Effector memory CD4-positive, alpha-beta T cell (primary cell): ENCODE results near the gene HSPA12B.

Experiments used
- DNase-seq, 3 donors: peaks; one replicate each; pipeline ENCODE4 v3.0.0-alpha.2; 2020
- H3K27ac ChIP-seq: 2 replicates; pipeline ENCODE4 v1.7.0; 2013; ENCODE audit warnings: mild to moderate bottlenecking, low read length, moderate library complexity; ENCODE audit not compliant: insufficient read depth, poor library complexity, severe bottlenecking
- H3K27me3 ChIP-seq: replicated peaks from 2 replicates; pipeline ENCODE4 v1.7.0; 2013; ENCODE audit warnings: mild to moderate bottlenecking, low read length; ENCODE audit not compliant: insufficient read depth, control insufficient read depth, poor library complexity, severe bottlenecking
- H3K36me3 ChIP-seq: 2 replicates; pipeline ENCODE4 v1.7.0; 2013; ENCODE audit warnings: mild to moderate bottlenecking, low read length, moderate library complexity; ENCODE audit not compliant: control insufficient read depth, insufficient read depth
- H3K4me1 ChIP-seq: 2 replicates; pipeline ENCODE4 v1.7.0; 2013; ENCODE audit warnings: low read length, mild to moderate bottlenecking; ENCODE audit not compliant: control insufficient read depth, insufficient read depth, poor library complexity, severe bottlenecking
- H3K4me3 ChIP-seq: 2 replicates; pipeline ENCODE4 v1.7.0; 2013; ENCODE audit warnings: low read length, low read depth, mild to moderate bottlenecking; ENCODE audit not compliant: insufficient read depth, poor library complexity, severe bottlenecking
- H3K9me3 ChIP-seq: 2 replicates; pipeline ENCODE4 v1.7.0; 2013; ENCODE audit warnings: mild to moderate bottlenecking, low read length, moderate library complexity; ENCODE audit not compliant: control insufficient read depth

The HSPA12B gene

DNA sequence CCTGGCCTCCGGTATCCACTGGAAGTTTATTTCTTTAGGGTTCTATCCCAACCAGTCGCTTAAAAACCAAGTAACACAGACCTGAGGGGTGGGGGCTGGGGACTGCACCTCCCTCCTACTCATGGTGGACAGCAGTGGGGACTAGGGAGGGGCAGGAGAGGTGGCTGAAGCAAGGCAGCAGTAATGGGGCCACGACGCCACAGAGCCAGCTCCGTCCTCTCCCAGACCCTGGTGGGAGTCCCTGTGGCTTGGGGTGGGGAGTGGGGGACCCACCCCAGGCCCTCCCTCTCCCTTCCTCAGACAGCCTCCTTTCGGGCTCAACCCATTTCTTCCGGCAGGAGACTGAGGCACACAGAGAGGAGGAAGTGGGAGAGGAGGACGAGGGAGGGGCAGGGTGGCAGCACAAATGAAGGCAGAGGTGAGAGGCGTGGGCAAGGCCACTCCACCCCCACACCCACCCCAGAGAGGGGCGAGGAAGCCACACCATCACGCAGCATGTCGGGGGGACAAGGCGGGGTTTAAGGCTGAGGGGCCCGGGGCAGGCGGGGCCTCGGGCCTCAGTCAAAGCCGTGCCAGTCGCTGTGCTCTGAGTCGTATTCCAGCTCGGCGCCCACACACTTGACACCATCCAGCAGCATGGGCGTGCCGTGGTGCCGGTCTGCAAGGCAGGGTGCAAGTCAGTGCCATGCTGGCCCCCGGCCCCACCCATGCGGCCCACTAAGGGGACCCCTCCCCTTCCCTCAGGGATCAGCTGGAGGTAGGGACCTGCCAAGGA lies 21.2 kb downstream of the HSPA12B start:
- no peaks in the 10 kb centered on the region for H3K4me1 ChIP-seq
- H3K27ac ChIP-seq = no peak overlapping the region
- no peaks in the 10 kb centered on the region for H3K36me3 ChIP-seq
- no peak for DNase-seq
- H3K4me3 ChIP-seq = no peak overlapping the region
- H3K9me3 ChIP-seq = no peaks in the 10 kb centered on the region
- H3K27me3 ChIP-seq = no peaks in the 10 kb centered on the region

DNA sequence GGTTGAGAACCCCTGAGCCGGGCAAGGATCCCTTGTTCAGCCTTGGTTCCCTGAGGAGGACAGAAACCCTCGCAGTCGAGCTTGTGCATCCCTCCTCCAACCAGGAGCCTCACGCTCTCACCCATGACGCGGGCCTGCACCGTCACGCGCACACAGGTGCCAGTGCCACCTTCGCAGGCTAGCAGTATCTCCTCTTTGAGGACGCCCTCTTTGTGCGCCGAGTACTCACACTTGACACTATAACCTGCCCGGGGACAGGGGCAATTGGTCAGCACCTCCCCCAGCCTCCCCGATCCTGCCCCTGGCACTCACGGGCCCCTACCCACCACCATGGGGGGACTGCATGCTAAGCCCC lies 21.8 kb downstream of the HSPA12B start:
- H3K36me3 ChIP-seq = no peaks in the 10 kb centered on the region

DNA sequence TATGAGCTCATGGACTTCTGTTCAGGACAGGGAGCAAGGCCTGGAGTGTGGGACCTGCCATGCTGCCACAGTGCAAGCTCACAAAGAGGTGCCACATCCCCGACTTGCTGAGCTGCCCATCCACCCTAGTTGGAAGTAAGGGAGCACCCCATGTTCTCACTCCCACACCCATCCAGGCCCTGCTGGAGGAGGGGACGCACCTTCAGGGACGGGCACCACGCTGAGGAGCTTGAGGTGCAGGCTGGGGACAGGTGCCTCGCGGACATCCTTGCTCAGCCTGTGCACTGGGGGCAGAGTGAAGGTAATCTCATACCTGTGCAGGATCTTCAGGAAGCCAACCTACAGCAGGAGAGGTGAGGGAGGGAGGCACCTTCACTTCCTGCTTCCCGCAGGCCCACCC lies 22.8 kb downstream of the HSPA12B start:
- no peaks in the 10 kb centered on the region for H3K36me3 ChIP-seq
- no peaks in the 10 kb centered on the region for H3K9me3 ChIP-seq
- no peaks in the 10 kb centered on the region for H3K27me3 ChIP-seq
- no peaks in the 10 kb centered on the region for H3K4me1 ChIP-seq
- no peak overlapping the region for H3K4me3 ChIP-seq
- H3K27ac ChIP-seq = no peak overlapping the region
- no peak for DNase-seq

More for the DNA sequence above, 21.8 kb downstream of the HSPA12B start:
- H3K4me1 ChIP-seq = no peaks in the 10 kb centered on the region
- no peak overlapping the region for H3K4me3 ChIP-seq
- no peak overlapping the region for H3K27ac ChIP-seq
- H3K27me3 ChIP-seq = no peaks in the 10 kb centered on the region
- no peaks in the 10 kb centered on the region for H3K9me3 ChIP-seq
- DNase-seq = no peak

DNA sequence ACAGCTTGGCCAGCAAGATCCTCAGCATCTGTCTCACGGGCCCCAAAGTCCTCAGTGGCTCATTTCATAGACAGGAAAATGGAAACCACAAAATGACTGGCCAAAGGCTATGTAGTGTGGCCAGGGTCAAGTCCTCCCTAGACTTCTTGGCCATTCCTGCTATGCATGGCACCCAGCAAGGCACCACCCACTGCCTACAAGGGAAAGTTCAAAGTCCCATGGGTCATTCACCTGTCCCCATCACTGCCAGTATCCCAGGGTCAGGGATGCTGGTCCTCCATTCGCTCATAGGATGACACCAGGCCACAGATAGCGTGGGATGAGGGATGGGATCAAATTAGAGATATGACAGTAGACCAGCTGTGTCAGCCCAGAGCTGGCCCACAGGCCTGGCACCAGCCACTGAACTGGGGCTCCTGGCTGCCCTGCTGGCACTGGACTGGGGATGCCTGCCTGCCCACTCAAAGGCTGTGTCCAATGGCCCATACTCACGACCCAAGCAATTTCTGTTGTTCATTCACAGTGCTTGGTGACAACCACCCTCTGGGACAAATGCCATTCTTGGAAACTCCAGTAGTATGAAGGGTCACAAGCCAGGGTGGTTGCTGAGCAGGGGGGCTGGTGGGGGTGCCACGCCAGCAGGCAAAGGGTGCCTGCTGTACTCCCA lies 23.5 kb downstream of the HSPA12B start:
- H3K27ac ChIP-seq = no peak overlapping the region
- DNase-seq = no peak
- H3K36me3 ChIP-seq = no peaks in the 10 kb centered on the region
- no peaks in the 10 kb centered on the region for H3K4me1 ChIP-seq
- no peak overlapping the region for H3K4me3 ChIP-seq
- no peaks in the 10 kb centered on the region for H3K9me3 ChIP-seq
- H3K27me3 ChIP-seq = no peaks in the 10 kb centered on the region

DNA sequence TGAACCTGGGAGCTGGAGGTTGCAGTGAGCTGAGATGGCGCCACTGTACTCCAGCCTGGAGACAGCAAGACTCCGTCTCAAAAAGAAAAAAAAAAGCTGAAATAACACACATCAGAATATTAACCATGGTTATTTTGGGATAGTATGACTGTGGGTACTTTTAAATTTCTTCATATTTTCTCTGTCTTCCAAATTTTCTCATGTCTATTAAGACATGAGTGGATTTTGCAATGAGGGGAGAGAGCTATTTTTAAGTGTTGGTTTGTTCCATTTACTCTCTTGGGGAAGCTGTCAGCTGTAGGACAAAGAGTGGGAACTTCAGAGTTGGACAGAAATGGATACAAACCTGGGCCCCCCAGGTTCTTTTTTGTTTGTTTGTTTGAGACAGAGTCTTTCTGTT lies 24.8 kb downstream of the HSPA12B start:
- no peak overlapping the region for H3K4me3 ChIP-seq
- H3K27ac ChIP-seq = no peak overlapping the region
- H3K27me3 ChIP-seq = no peaks in the 10 kb centered on the region
- H3K36me3 ChIP-seq = no peaks in the 10 kb centered on the region
- H3K9me3 ChIP-seq = no peaks in the 10 kb centered on the region
- H3K4me1 ChIP-seq = no peaks in the 10 kb centered on the region
- no peak for DNase-seq

DNA sequence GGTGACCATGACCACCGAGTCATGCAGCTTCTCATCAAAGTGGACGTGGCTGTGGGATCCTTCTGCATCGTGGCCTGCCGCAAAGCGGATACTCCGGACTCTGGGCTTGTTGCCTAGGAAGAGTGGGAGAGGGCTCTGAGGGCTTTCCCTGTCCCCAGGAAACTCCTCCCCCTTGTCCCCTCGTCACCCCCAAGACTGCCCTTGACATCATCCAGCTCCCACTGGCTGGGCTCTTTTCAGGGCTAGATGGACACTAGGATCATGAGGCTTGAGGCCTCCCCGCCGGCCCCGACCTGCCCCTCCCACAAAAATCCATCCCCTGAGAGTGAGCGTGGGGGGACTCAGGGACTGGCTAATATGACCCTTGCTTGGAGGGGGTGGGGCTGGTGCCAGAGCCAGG lies 26.1 kb downstream of the HSPA12B start:
- no peaks in the 10 kb centered on the region for H3K27me3 ChIP-seq
- H3K4me1 ChIP-seq = no peaks in the 10 kb centered on the region
- no peaks in the 10 kb centered on the region for H3K36me3 ChIP-seq
- H3K9me3 ChIP-seq = no peaks in the 10 kb centered on the region
- DNase-seq = no peak
- H3K4me3 ChIP-seq = no peak overlapping the region
- H3K27ac ChIP-seq = no peak overlapping the region

DNA sequence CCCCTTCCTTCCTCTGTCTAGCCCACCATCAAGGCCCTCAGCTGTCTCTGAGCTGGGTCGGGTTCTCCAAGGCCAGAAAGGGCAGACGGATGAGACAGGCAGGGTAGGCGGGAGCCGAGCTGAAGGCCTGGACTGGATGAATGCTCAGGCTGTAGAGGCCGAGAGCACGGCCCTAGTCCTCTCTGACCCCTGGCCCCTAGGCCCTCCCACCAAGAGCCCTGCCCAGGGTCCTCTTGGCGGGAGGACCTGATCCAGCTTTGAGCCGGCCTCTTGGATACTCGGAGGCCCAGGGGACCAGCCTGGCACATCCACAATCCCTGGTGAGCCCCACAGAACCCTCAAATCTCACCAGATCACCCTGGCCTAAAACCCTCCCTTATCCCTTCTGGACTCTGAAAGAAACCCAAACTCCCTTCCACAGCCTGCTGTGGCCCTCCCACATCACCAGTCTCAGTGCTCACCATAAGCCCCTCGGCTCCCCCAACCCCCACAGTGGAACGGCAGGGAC lies 26.9 kb downstream of the HSPA12B start:
- Histone ChIP-seq H3K27me3 (no peaks in the 10 kb centered on the region), H3K27ac (no peak overlapping the region), H3K9me3 (no peaks in the 10 kb centered on the region), H3K4me3 (no peak overlapping the region), H3K4me1 (no peaks in the 10 kb centered on the region), H3K36me3 (no peaks in the 10 kb centered on the region)
- no peak for DNase-seq

DNA sequence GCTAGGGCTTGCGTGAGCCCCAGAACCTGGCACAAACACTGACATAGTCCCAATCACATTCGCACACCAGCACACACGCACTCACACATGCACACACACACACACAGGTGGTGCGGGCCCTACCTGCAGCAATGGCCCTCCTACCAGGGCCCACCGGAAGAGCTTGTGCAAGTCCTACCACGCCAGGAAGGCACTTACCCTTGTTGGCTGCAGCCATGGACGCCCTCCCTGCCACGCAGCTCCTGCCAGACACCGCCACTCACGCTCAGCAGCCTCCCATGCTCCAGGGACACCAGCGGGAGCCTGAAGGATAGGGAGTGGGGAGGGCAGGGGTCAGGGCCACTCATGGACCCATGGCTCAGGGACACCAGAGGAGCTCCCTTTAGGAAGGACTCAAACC lies 27.4 kb downstream of the HSPA12B start:
- no peak overlapping the region for H3K4me3 ChIP-seq
- no peaks in the 10 kb centered on the region for H3K9me3 ChIP-seq
- H3K4me1 ChIP-seq = no peaks in the 10 kb centered on the region
- DNase-seq = no peak
- no peak overlapping the region for H3K27ac ChIP-seq
- no peaks in the 10 kb centered on the region for H3K36me3 ChIP-seq
- H3K27me3 ChIP-seq = no peaks in the 10 kb centered on the region

DNA sequence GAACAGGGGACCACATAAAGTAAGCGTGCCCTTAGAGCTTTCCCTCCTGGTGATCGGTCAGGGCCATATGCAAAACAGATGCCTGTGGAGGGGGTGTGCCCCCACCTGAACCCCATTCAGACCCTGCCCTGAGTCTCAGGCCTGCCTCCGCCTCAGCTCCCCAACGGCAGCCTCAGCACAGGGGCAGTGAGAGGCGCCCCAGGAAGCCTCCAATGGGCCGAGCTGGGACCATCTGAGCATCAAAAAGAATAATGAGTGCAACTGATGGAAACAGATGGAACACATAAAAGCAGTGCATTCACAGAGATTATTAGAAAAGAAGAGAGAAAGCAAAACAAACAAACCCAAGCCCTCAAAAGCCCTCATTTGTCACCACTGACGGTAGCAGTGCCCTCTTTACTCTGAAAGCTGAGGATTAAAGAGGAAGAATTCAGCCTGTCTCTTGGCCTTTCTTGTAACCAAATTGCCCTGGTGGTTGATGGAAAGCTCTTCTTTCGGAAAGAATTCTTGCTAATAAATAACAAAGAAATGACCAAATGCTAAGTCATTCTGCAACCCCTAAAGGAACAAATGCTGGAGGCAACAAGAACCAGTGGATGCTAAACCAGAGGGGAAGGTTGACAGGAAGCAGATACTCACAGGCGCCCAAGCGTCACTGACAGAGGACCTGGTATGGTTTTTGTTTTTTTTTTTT lies 28.3 kb downstream of the HSPA12B start:
- no peaks in the 10 kb centered on the region for H3K4me1 ChIP-seq

More for the DNA sequence above, 28.3 kb downstream of the HSPA12B start:
- Histone ChIP-seq H3K36me3 (no peaks in the 10 kb centered on the region), H3K27ac (no peak overlapping the region), H3K27me3 (no peaks in the 10 kb centered on the region), H3K9me3 (no peaks in the 10 kb centered on the region), H3K4me3 (no peak overlapping the region)
- DNase-seq = no peak
